HepG2 (cell line): ENCODE measurements around the gene TCOF1. TPM values are rescaled to one million over a fixed set of nuclear protein-coding genes. Genes with fewer than 3 reads are reported as not detected.

ENCODE experiments used
- ATAC-seq: fragments of 200-7000 bp; cut with Tn5 transposase; 3 replicates; pipeline ENCODE4 v1.9.1; 2020; ENCODE audit warnings: mild to moderate bottlenecking, moderate library complexity
- BruUV-seq: library from RNA; stranded (reverse); fragments of 400-500 nt; replicated peaks from 2 replicates; lab custom pipeline; 2021; lab: Mats Ljungman, UMichigan
- CTCF ChIA-PET: fragments of 300-600 bp; formaldehyde crosslinking; extraction: SDS; loops from one replicate; lab custom pipeline; 2021; ENCODE audit warnings: low total read pairs, inconsistent platforms, low intra/inter-chr PET ratio; lab: Yijun Ruan, JAX
- POLR2A ChIA-PET: fragments of 350-600 bp; sonication (Branson Sonifier 250); formaldehyde crosslinking; loops from one replicate; lab custom pipeline; 2020; ENCODE audit warnings: antibody characterized with exemption, inconsistent platforms; lab: Yijun Ruan, JAX
- DNase-seq: peaks from one replicate; pipeline ENCODE4 v3.0.0-alpha.2; 2015; ENCODE audit warnings: low spot score
- FAIRE-seq: peaks from 3 replicates; lab custom pipeline; 2011; peaks lifted over from hg19 to GRCh38; lab: Jason Lieb, UNC
- H2AFZ ChIP-seq: one replicate; pipeline ENCODE4 v1.6.1; 2011; ENCODE audit warnings: low read length, inconsistent platforms
- H3K27ac ChIP-seq: fragments of 300-600 bp; 3 replicates; pipeline ENCODE4 v1.8.0; 2011; ENCODE audit warnings: mixed run types, mild to moderate bottlenecking, mixed read lengths, low read length, inconsistent platforms; ENCODE audit not compliant: insufficient read depth; ENCODE audit errors: extremely low read length
- H3K27me3 ChIP-seq, 2 experiments: fragments of 200-600 bp in 1 of 2; 2 replicates in 1 of 2; 3 replicates in 1 of 2; pipeline versions ENCODE4 v1.6.0 to v1.8.0; 2011; ENCODE audit warnings: low read length in 2 of 2, mild to moderate bottlenecking in 2 of 2, moderate library complexity in 2 of 2, inconsistent platforms in 1 of 2; ENCODE audit not compliant: insufficient read depth in 2 of 2, control insufficient read depth in 1 of 2
- H3K36me3 ChIP-seq, 2 experiments: fragments of 200-600 bp in 1 of 2; replicated peaks in 1 of 2; 2 replicates in 1 of 2; 3 replicates in 1 of 2; pipeline versions ENCODE4 v1.5.1 to v1.8.0; 2011; ENCODE audit warnings: low read length in 2 of 2, inconsistent platforms in 1 of 2; ENCODE audit not compliant: insufficient read depth in 2 of 2, control insufficient read depth in 1 of 2
- H3K4me1 ChIP-seq: 2 replicates; pipeline ENCODE4 v1.5.1; 2012; ENCODE audit warnings: low read length, inconsistent platforms; ENCODE audit not compliant: insufficient read depth
- H3K4me2 ChIP-seq: 2 replicates; pipeline ENCODE4 v1.6.0; 2011; ENCODE audit warnings: low read depth, low read length, inconsistent platforms
- H3K4me3 ChIP-seq, 3 experiments: fragments of 200-600 bp in 1 of 3; sonication (generic), shearing (Covaris generic) in 1 of 3; replicated peaks in 1 of 3; 2 replicates each; pipeline ENCODE4 v1.5.1; 2011 to 2016; ENCODE audit warnings: low read length in 3 of 3, inconsistent platforms in 2 of 3, low read depth in 2 of 3, mild to moderate bottlenecking in 2 of 3, control low read depth in 1 of 3, mixed read lengths in 1 of 3; ENCODE audit not compliant: insufficient read depth in 1 of 3
- H3K79me2 ChIP-seq: one replicate; pipeline ENCODE4 v1.6.1; 2011; ENCODE audit warnings: low read length, inconsistent platforms; ENCODE audit not compliant: insufficient read depth
- H3K9ac ChIP-seq: 2 replicates; pipeline ENCODE4 v1.6.0; 2011; ENCODE audit warnings: mild to moderate bottlenecking, low read depth, low read length, inconsistent platforms; ENCODE audit not compliant: insufficient read depth
- H3K9me3 ChIP-seq: 2 replicates; pipeline ENCODE4 v1.5.1; 2012; ENCODE audit warnings: mild to moderate bottlenecking, low read length
- H4K20me1 ChIP-seq: 2 replicates; pipeline ENCODE4 v1.6.0; 2011; ENCODE audit warnings: inconsistent platforms, mild to moderate bottlenecking, low read length, moderate library complexity; ENCODE audit not compliant: insufficient read depth
- CEBPG ChIP-seq: IDR thresholded peaks from 2 replicates; pipeline ENCODE4 v1.6.1; 2016
- FIP1L1 ChIP-seq: fragments of 200-400 bp; formaldehyde crosslinking; IDR thresholded peaks from 2 replicates; pipeline ENCODE4 v1.6.1; 2018; ENCODE audit warnings: low read depth, mild to moderate bottlenecking, low read length, moderate library complexity, borderline replicate concordance; ENCODE audit not compliant: insufficient read depth
- NAIF1 ChIP-seq: sonication (generic); formaldehyde crosslinking; IDR thresholded peaks from 2 replicates; pipeline ENCODE4 v1.5.0; 2020; ENCODE audit warnings: mild to moderate bottlenecking, missing genetic modification reagents, borderline replicate concordance
- NR2F2 ChIP-seq: IDR thresholded peaks from 2 replicates; pipeline ENCODE4 v1.6.1; 2012; ENCODE audit warnings: low read depth, inconsistent platforms, borderline replicate concordance
- NR3C1 ChIP-seq: sonication (generic); formaldehyde crosslinking; IDR thresholded peaks from 2 replicates; pipeline ENCODE4 v1.4.0; 2020; ENCODE audit warnings: missing genetic modification reagents
- ZNF792 ChIP-seq: IDR thresholded peaks from 2 replicates; pipeline ENCODE4 v1.6.1; 2016
- ZNF891 ChIP-seq: sonication (generic); formaldehyde crosslinking; IDR thresholded peaks from 2 replicates; pipeline ENCODE4 v1.5.0; 2020; ENCODE audit warnings: mild to moderate bottlenecking, missing genetic modification reagents
- WGBS: methylation state at CpG from one replicate; pipeline ENCODE4 v1.1.6; 2017; ENCODE audit warnings: low lambda C conversion rate; 5-methylcytosine and 5-hydroxymethylcytosine counted together
- in situ Hi-C: cut with HindIII; loops from 2 replicates; pipeline ENCODE4 v1.10.0; 2017; ENCODE audit warnings: low pct_unique_long_range_greater_than_20kb; ENCODE audit not compliant: extremely low pct_ligation_motif_present
- intact Hi-C: fragments of 100-400 bp; cut with micrococcal nuclease; formaldehyde crosslinking; loops from one replicate; pipeline ENCODE4 v1.10.0; 2022; ENCODE audit not compliant: unreplicated experiment
- polyA plus RNA-seq, 8 experiments: library from polyadenylated mRNA; depleted of rRNA in 3 of 8; stranded (reverse) in 7 of 8; unstranded in 1 of 8; fragments of >200 nt; fragmentation: Illumina TruSeq in 4 of 8; extraction: Trizol in 4 of 8; gene quantifications; 2 replicates each; pipeline versions ENCODE4 v1.2.1 to v1.2.3, GENCODE V29; 2011 to 2016; ENCODE audit warnings: low read depth in 4 of 8, missing spikeins in 1 of 8, mixed read lengths in 1 of 8; ENCODE audit not compliant: insufficient read depth in 1 of 8
- total RNA-seq, 5 experiments: library from RNA; depleted of rRNA; stranded (reverse); fragments of >200 nt; fragmentation: Illumina TruSeq; extraction: Trizol; gene quantifications; 2 replicates each; pipeline ENCODE4 v1.2.3, GENCODE V29; 2016; ENCODE audit warnings: low read depth in 1 of 5
- TF ChIP-seq, protein P1 (sequence below): sonication (generic); formaldehyde crosslinking; IDR thresholded peaks from 2 replicates; pipeline ENCODE4 v1.4.0; 2020; ENCODE audit warnings: missing genetic modification reagents, borderline replicate concordance
- TF ChIP-seq, protein P2 (sequence below): sonication (generic); formaldehyde crosslinking; IDR thresholded peaks from 2 replicates; pipeline ENCODE4 v1.4.0; 2020; ENCODE audit warnings: low read depth, mild to moderate bottlenecking, missing genetic modification reagents
- TF ChIP-seq, protein P3 (sequence below): sonication (generic); formaldehyde crosslinking; IDR thresholded peaks from 2 replicates; pipeline ENCODE4 v1.8.0; 2023; ENCODE audit warnings: mild to moderate bottlenecking, missing genetic modification reagents
- TF ChIP-seq, protein P4 (sequence below): sonication (generic); formaldehyde crosslinking; IDR thresholded peaks from 2 replicates; pipeline ENCODE4 v1.5.1; 2020; ENCODE audit warnings: missing genetic modification reagents, mild to moderate bottlenecking, borderline replicate concordance

TCOF1 gene
- total and polyA plus RNA-seq, 2 of the 13 experiments (the other 11 are each of a cell fraction or from before 2014, with no cell fraction given): 10.1 to 41.6 TPM

DNA sequence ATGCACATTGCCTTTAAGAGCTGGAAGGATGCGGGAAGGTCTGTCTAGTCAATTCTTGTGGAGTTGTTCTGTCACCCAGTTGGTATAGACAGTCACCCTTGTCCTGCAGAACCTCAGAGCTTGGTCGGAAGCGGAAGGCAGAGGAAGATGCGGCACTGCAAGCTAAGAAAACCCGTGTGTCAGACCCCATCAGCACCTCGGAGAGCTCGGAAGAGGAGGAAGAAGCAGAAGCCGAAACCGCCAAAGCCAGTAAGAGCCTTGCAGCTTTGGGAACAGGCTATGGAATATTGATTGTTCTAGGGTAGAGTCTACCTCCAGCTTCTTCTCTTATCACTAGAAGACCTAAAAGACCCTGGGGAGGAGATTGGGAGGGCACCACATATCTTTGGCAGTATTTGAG is 6.5 kb downstream of the TCOF1 start:
- intact Hi-C loops (no loop called here), in situ Hi-C loops (no loop called here)
- no TSS peak for BruUV-seq
- Histone ChIP-seq H3K27ac (no peak overlapping the region), H3K9ac (no peak overlapping the region), H3K4me1 (peaks cover 46% of the 10 kb centered on the region), H3K36me3 (peaks cover 36 to 76% of the 10 kb centered on the region in 2 experiments), H3K79me2 (peaks cover 15% of the 10 kb centered on the region), H2AFZ (no peak overlapping the region), H3K4me2 (no peak overlapping the region), H4K20me1 (no peaks in the 10 kb centered on the region; the same call in 1 of the 2 replicates), H3K4me3 (no peak overlapping the region), H3K9me3 (no peaks in the 10 kb centered on the region), H3K27me3 (no peaks in the 10 kb centered on the region)
- no peak for ATAC-seq
- no peak for FAIRE-seq
- no peak for TF ChIP-seq CEBPG (CRISPR knock-in tag)
- TF ChIP-seq ZNF891 (CRISPR knock-in tag): no peak
- no peak for TF ChIP-seq ZNF792
- TF ChIP-seq, protein P1, sequence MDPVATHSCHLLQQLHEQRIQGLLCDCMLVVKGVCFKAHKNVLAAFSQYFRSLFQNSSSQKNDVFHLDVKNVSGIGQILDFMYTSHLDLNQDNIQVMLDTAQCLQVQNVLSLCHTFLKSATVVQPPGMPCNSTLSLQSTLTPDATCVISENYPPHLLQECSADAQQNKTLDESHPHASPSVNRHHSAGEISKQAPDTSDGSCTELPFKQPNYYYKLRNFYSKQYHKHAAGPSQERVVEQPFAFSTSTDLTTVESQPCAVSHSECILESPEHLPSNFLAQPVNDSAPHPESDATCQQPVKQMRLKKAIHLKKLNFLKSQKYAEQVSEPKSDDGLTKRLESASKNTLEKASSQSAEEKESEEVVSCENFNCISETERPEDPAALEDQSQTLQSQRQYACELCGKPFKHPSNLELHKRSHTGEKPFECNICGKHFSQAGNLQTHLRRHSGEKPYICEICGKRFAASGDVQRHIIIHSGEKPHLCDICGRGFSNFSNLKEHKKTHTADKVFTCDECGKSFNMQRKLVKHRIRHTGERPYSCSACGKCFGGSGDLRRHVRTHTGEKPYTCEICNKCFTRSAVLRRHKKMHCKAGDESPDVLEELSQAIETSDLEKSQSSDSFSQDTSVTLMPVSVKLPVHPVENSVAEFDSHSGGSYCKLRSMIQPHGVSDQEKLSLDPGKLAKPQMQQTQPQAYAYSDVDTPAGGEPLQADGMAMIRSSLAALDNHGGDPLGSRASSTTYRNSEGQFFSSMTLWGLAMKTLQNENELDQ: no peak
- TF ChIP-seq, protein P2, sequence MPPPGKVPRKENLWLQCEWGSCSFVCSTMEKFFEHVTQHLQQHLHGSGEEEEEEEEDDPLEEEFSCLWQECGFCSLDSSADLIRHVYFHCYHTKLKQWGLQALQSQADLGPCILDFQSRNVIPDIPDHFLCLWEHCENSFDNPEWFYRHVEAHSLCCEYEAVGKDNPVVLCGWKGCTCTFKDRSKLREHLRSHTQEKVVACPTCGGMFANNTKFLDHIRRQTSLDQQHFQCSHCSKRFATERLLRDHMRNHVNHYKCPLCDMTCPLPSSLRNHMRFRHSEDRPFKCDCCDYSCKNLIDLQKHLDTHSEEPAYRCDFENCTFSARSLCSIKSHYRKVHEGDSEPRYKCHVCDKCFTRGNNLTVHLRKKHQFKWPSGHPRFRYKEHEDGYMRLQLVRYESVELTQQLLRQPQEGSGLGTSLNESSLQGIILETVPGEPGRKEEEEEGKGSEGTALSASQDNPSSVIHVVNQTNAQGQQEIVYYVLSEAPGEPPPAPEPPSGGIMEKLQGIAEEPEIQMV (CRISPR knock-in tag): no peak
- no peak for TF ChIP-seq NR2F2
- TF ChIP-seq NR3C1: no peak
- TF ChIP-seq, protein P3, sequence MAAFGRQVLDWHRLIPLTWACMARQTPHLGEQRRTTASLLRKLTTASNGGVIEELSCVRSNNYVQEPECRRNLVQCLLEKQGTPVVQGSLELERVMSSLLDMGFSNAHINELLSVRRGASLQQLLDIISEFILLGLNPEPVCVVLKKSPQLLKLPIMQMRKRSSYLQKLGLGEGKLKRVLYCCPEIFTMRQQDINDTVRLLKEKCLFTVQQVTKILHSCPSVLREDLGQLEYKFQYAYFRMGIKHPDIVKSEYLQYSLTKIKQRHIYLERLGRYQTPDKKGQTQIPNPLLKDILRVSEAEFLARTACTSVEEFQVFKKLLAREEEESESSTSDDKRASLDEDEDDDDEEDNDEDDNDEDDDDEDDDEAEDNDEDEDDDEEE: no peak
- TF ChIP-seq, protein P4, sequence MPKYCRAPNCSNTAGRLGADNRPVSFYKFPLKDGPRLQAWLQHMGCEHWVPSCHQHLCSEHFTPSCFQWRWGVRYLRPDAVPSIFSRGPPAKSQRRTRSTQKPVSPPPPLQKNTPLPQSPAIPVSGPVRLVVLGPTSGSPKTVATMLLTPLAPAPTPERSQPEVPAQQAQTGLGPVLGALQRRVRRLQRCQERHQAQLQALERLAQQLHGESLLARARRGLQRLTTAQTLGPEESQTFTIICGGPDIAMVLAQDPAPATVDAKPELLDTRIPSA (CRISPR knock-in tag): no peak
- TF ChIP-seq NAIF1 (CRISPR knock-in tag): no peak
- TF ChIP-seq FIP1L1: no peak
- POLR2A ChIA-PET: no interaction called here
- 97% methylated on average over 9 of the region's 9 CpGs for WGBS
- DNase-seq: no peak
- CTCF ChIA-PET: no interaction called here
